GM21723 (cell line): ENCODE measurements around the gene MCOLN2.
"Not testable (repeated sequence)": the region's sequence is repeated elsewhere in the genome, so short reads cannot be mapped to it uniquely, and the experiment has no call there.

Experiments
- ATAC-seq: cut with Tn5 transposase; IDR thresholded peaks from one replicate; pipeline ENCODE4 v1.9.1; 2021; ENCODE audit warnings: mild to moderate bottlenecking, moderate library complexity; ENCODE audit not compliant: unreplicated experiment

MCOLN2 gene

DNA sequence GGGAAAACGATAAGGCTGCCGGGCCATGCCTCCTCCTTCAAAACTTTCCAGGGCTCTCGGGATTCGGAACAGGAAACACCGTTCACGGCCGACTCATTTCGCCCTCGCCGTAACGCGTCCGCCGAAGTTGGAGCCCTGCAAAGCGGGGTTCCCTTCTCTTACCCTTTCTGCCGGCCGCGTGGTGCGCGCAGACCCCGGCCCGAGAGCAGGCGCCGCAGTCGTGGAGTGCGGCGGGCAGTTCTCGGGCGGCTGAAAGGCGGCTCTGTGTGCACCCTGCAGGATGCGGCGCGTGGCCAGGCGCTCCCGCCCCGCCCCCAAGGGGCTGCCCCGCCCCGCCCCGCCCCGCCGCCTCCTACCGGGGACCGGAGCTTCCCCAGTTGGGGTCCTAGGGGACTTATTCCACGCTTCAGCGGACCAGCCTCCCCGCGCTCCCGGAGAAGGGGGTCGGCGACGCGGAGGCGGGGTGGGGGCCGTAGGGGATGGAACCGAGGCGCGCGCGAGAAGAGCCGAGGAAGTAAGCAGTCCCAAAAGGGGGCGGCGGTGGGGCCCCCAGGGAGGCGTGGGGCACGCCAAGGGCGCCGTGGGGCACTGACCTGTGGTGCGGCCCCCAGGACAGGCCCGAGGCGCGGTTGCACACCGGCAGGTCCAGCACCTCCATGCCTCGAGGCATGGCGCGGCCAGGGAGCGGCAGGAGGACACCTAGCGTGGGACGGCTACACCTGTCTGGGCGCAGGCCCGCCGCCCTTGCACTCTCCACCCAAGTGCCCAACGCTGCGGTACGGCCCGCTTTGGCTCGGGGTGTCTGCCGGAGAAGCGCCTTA lies at the start of gene MCOLN2:
Gene MCOLN2, minus strand, starts transcription at position 268 of the 821 bp plus-strand sequence. Its CDS starts 241 bp downstream, at position 27.
- peak; percentile 51 for ATAC-seq

GRCh38 chr1:85042413-85042812 lies 45.5 kb upstream of the MCOLN2 start:
- no peak for ATAC-seq

GRCh38 chr1:85041793-85042192 lies 44.9 kb upstream of the MCOLN2 start:
- no peak for ATAC-seq

DNA sequence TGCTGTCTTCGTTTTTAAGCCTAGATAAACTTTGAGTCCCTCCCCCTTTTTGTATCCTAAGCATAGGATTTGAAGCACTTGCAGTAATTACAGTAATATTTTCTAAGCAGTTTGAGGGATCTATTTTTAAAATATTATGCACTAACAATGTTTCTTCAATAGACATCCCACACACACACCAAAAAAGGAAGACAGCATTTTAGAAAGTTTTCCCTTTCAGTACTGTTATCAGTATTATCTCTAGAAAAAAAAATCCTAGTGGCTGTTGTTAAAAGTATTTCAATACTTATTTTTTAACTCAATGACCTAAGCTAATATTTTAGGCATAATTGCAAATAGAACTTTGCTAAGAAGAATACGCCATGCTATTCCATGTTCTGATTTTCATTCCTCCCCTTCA lies 36.3 kb upstream of the MCOLN2 start:
- no peak for ATAC-seq

- no peak for ATAC-seq
These were observed 33.6 kb upstream of the MCOLN2 start for GRCh38 chr1:85030536-85030935.

DNA sequence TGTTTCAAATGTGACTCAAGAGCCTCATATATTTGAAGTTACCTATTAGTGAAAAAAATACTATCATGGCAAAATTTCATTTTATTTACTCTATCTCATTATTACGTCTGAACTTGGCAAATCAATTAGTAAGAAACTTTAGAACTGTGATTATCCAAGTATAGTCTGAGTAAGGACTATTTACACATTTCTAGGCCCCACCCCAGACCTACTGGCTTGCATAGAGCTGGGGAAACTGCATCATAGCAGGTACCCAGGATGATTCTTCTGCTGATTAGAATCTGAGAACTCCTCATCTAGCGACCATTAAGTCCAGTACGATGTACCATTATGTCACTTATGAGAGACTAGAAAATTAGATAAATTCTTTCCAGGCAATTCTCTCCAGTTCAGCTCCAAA lies 31.2 kb upstream of the MCOLN2 start:
- ATAC-seq, result no peak

DNA sequence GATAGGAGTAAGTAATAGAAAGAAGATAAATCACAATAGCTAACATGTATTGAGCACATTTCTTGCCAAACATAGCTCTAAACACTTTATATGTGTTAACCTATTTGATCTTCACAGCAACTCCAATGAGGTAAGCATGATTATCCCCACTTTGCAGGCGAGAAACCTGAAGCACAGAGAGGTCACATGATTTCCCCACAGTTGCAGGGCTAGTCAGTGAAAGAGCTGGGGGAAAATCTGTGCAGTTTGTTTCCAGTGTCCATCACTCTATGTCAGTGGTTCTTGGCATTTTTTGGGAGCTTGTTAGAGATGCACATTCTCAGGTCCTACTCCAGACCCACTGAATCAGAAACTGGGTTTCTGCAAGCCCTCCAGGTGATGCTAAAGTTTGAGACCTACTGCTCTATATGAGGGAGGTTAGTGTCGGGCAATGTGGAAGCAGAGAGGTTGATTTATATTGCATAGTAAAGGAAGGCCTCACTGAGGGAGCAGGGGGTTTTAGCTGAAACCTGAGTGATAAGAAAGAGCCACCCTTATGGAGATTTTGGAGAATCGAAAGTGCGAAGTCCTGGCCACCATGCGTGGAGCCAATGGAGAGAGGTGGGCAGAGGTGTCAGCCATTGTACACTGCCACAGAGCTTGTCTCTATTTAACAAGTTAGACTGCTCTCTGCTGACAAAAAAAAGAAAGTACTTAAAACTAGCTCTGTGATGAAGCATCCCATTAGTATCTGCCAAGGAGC lies 30.5 kb upstream of the MCOLN2 start:
- ATAC-seq, result peak; percentile 86

- no peak for ATAC-seq
These were observed 29.0 kb upstream of the MCOLN2 start for GRCh38 chr1:85025940-85026339.

GRCh38 chr1:85024736-85025135 lies 27.8 kb upstream of the MCOLN2 start:
- no peak for ATAC-seq

GRCh38 chr1:85022700-85023099 lies 25.8 kb upstream of the MCOLN2 start:
- no peak for ATAC-seq

DNA sequence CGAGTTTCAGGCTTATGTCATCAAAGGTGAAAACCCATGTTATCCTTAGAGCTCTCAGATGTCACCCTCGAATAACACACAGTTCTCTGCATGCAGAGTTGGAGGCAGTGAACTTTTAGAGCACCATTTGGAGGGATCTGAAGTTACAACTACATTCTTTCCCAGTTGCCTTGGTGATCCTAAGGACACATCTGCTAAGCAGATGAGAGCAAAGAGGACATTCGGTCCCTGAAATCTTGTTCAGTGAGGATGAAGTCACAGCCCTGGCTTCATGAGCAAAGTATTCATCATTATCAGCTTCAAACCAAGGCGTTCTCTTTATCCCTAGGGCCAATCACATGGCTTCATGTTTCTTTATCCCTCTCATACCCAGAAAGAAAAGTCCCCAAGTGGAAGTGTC lies 23.1 kb upstream of the MCOLN2 start:
- ATAC-seq, result no peak

DNA sequence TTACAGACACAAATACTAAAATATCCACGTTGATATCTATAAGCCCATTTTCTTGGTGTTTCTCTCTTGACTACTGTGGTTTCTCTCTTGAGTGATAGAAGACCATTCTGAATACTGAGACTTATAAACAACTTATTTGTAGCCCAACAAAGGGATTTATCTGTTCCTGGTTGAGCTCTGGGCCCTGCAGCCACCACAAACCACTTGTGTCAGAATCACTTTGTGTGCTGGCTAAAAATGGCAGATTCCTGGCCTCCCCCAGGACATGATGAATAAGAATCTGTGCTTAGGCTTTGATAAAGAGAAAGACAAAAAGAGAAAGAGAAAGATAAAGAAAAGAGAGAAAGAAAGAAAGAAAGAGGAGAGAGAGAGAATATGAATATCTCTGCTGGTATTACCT lies 18.9 kb upstream of the MCOLN2 start:
- ATAC-seq, result no peak

DNA sequence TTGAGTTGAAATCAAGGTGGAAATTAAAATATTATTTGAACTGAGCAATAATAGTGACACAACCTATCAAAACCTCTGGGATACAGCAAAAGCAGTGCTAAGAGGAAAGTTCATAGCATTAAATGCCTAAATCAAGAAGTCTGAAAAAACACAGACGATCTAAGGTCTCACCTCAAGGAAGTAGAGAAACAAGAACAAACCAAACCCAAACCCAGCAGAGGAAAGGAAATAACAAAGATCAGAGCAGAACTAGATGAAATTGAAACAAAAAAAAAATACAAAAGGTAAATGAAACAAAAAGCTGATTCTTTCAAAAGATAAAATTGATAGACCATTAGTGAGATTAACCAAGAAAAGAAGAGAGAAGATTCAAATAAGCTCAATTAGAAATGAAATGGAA lies 8.7 kb upstream of the MCOLN2 start:
- not testable (repeated sequence) for ATAC-seq

DNA sequence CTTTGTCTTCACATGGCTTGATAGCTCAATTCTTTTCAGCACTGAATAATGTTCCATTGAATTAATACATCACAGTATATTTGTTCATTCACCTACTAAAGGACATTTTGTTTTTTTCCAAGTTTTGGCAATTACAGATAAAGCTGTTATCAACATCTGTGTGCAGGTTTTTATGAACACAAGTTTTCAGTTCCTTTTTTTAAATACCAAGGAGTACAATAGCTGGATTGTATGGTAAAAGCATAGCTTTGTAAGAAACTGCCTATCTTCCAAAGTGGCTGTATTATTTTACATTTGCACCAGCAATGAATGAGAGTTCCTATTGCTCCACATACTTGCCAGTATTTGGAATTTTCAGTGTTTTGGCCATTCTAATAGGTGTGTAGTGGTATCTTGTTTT lies 4.8 kb upstream of the MCOLN2 start:
- ATAC-seq, result no peak

DNA sequence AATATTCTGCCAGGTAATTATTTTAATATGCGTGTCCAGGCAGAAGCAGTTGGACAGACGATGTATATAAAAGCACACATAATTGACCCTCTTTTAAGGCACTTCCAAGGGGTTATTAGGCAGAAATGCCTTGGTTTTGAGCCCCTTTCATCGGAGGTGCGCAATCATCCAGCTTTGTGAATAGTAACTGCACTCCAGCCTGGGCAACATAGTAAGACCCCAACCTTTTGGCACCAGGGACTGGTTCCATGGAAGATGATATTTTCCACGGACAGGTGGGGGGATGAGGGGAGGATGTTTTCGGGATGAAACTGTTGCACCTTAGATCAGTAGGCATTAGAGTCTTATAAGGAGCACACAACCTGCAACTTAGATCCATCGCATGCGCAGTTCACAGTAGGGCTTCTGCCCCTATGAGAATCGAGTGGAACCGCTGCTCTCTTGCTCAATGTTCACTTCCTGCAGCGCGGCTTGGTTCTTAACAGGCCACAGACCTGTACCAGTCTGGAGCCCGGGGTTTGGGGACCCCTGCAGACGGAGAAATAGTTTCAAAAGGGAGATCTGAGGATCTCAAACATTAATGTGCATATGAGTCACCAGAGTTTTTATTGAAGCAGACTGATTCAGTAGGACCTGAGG lies 1.8 kb upstream of the MCOLN2 start:
- ATAC-seq, result no peak

GRCh38 chr1:84997667-84998600 lies 1.0 kb upstream of the MCOLN2 start:
- no peak for ATAC-seq

GRCh38 chr1:84995484-84996334 lies 1.2 kb downstream of the MCOLN2 start:
- ATAC-seq, result peak; percentile 51

GRCh38 chr1:84991097-84991920 lies 5.6 kb downstream of the MCOLN2 start:
- no peak for ATAC-seq

GRCh38 chr1:84988588-84988987 lies 8.3 kb downstream of the MCOLN2 start:
- ATAC-seq, result peak; percentile 65
